Measurements from ENCODE around the gene GFI1B.
"Not testable (repeated sequence)": the region's sequence is repeated elsewhere in the genome, so short reads cannot be mapped to it uniquely, and the experiment has no call there.

The GFI1B gene

GRCh38 chr9:132991351-132992300 lies 13.1 kb downstream of the GFI1B start:
- DNase-seq: no peak

DNA sequence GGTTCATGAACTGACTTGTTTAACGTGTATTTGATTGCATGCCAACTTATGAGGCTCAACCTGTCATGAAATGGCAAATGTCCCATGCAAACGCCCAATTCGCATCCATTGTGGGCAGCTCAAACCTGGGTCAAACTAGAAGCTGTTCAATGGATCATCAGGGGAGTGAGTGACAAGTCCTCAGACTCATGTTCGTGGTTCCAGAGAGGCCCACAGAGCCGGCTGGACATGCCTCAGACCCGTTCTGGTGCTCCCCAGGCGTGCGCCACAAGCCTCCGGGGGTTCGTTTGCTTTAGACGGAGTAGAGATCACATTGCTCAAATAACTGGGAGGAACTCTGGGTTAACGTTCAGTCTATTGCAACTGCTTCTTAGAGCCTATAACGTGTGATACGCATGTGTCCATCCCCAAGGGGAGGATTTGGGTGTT lies 15.0 kb downstream of the GFI1B start:
- no peak for DNase-seq

- no peak for DNase-seq
These were observed 16.1 kb downstream of the GFI1B start for GRCh38 chr9:132994410-132995120.

- DNase-seq: no peak
These were observed 16.6 kb downstream of the GFI1B start for GRCh38 chr9:132995121-132995420.

GRCh38 chr9:132995879-132996278 lies 17.4 kb downstream of the GFI1B start:
- DNase-seq: no peak

DNA sequence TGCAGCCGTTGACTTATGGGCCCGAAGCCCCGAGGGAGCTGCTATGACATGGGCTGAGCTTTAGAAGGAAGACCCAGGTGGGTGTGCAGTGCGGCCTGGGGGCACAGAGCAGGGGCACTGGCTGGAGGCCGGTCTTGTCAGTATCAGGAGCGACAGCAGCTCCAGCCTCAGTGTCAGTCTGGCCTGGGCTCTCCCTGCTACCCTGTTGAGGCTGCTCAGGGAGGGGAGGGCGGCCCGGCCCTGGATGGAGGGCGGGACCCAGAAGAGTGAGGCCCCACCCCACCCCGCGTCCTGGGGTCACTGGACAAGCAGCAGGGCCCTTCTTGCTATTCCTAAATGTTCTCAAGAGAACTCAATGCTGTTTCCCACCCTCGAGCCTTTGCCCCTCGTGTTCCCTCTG lies 18.0 kb downstream of the GFI1B start:
- no peak for DNase-seq

DNA sequence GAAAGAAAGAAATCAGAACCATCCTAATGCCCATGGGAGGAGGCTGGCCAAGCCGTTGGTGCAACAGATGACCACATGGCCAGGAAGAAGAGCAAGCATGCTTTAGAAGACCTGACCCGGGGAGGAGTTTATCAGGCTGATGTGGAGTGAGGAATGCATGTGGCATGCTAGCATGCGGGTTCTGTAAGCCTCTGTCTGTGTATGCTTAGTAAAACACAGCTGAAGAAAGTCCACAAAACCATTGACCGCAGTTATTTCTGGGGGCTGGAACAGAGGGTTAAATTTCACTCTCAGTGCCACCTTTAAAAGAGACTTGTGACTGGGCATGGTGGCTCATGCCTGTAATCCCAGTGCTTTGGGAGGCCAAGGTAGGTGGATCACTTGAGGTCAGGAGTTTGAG lies 19.1 kb downstream of the GFI1B start:
- DNase-seq: no peak

DNA sequence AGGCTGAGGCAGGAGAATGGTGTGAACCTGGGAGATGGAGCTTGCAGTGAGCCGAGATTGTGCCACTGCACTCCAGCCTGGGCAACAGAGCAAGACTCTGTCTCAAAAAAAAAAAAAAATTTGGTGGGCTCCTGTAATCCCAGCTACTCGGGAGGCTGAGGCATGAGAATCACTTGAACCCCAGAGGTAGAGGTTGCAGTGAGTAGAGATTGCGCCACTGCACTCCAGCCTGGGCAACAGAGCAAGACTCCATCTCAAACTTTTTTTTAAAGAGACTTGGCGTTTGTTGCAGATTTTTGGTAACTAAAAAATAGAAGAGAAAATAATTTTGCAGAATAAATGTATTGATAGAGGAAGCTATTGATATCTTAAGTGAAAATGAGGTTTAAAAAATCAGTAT lies 19.7 kb downstream of the GFI1B start:
- DNase-seq: not testable (repeated sequence)

- no peak for DNase-seq
These were observed 20.5 kb downstream of the GFI1B start for GRCh38 chr9:132998831-132999635.

GRCh38 chr9:133002147-133003070 lies 23.9 kb downstream of the GFI1B start:
- no peak for DNase-seq

GRCh38 chr9:133003071-133003461 lies 24.6 kb downstream of the GFI1B start:
- DNase-seq: no peak

- no peak for DNase-seq
These were observed 25.2 kb downstream of the GFI1B start for GRCh38 chr9:133003671-133004090.

- no peak for DNase-seq
These were observed 25.9 kb downstream of the GFI1B start for GRCh38 chr9:133004091-133004998.

GRCh38 chr9:133004999-133005760 lies 26.7 kb downstream of the GFI1B start:
- DNase-seq: no peak

DNA sequence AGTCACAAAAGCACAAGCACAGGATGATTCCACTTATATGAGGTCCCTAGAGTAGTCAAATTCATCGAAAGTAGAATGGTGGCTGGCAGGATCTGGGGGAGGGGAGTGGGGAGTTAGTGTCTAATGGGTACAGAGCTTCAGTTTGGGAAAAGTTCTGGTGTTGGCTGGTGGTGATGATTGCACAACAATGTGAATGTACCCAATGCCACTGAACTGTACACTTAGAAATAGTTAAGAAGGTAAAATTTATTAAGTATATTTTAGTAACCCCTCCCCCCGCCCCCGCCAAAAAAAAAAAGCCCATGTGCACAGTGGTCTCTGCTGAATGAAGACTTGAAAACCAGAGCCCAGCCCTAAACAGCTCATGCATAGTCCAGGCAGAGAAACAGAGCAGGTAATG lies 27.5 kb downstream of the GFI1B start:
- no peak for DNase-seq

GRCh38 chr9:133006731-133007352 lies 28.3 kb downstream of the GFI1B start:
- no peak for DNase-seq

DNA sequence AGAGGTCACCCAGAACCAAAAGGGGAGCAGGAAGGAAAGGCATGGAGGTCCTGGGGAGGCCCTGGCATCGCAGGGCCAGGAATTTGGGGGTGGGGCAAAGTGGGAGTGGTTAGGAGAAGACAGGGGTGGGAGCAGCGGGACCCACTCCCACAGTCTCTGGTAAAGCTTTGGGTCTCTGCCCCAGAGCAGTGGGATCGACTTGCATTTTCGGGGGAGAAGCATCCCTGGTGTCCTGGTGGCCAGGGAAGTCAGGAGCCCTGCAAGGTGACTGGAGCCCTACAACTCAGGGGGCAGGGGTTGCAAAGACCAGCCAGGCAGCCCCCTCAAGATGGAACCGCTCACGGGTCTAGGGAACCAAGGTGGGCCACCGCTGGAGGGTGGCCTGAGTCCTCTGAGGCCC lies 29.9 kb downstream of the GFI1B start:
- DNase-seq: no peak

DNA sequence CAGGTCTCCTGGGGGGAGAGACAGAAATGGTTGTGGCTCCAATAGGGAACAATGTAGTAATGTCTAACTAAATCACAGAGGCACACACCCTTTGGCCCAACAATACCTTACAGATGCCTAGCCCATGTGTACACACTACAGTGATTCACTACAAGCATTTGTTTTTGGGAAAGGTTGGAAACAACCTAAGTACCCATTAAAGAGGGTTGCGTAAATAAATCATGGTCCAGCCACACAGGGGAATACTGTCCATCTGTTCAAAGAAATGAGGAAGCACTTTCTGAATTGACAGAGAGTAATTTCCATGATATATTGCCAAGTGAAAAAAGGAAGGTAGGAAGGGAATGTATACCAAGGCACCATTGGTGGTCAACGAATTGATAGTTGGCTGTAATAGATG lies 30.3 kb downstream of the GFI1B start:
- DNase-seq: no peak

- DNase-seq: no peak
These were observed 31.6 kb downstream of the GFI1B start for GRCh38 chr9:133009906-133010582.
